ENCODE data around the gene RAPGEF1. TPM values are rescaled to one million over a fixed set of nuclear protein-coding genes. Genes with fewer than 3 reads are reported as not detected.
A peak's percentile ranks its signal among the peaks of the same experiment; 100 is the strongest.

The RAPGEF1 gene
- polyA plus RNA-seq, 4 donors: 36.8 to 41.5 (median 40.2) TPM

DNA sequence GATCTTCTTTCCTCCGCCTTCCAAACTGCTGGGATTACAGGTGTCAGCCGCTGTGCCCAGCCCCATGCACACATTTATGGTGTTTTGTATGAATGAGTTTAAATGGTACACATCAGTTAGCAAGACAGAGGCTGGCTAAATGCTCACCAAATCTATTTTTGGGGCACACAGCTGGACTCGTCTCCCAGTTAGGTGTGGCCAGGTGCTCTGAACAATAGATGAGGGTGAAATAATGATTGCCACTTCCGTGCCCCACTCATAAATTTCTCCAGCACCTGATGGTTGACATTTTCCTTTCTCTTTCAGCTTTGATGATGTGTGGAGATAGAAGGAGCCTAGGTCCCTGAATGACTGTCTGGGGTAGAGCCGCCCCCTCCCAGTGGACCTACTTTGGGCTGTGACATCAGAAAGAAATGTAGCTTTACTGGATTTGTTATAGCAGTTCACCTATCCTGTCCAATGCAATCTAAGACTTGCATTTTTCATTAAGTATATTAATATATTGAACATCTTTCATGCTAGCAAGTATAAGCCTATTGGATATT is 8.6 kb upstream of the RAPGEF1 start:
- no peak for DNase-seq (ENCODE audit: low read depth in 4 of 4, low spot score in 2 of 4)

- no peak for DNase-seq (ENCODE audit: low read depth in 4 of 4, low spot score in 2 of 4)
Observed at GRCh38 chr9:131747352-131747751, 7.5 kb upstream of the RAPGEF1 start.

DNA sequence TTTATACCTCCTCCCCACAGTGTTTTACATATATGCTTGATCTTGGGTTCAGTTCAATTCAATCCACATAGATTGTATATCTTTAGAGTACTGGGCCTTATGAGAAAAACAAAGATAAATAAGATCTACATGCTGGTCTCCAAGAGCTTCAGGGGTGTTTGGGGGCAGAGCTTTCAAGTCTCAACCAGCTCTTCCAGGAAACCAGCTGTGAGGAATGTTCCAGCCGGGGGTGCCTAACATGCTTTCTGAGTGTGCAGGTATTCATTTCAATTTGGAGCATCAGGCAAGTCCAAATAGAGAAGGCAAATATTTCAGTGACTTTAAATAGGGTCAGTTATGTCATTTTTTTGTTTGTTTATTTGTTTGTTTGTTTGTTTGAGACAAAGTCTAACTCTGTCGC is 5.7 kb upstream of the RAPGEF1 start:
- DNase-seq (ENCODE audit: low read depth in 4 of 4, low spot score in 2 of 4): no peak

DNA sequence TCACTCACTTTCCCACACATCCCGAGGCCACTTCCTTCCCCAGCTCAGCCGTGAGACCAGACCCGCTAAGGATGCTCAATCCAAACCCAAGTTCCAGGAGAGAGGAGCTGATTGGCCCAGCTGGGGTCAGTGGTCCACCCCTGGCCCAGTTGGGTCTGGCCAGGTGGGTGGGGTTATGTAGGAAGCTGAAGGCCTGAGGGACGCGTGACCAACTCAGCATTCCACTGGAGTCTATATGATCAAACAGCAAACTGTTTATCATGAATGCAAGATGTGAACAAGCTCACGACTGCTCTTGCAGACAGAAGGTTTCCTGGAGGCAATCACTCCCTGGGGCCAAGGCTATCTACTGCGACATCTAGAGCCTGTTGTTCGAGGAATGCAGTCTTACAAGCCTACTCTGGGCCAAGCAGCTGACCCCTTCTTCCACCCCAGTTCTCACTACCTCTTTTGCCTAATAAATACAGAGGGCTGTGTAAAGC is 4.9 kb upstream of the RAPGEF1 start:
- DNase-seq (ENCODE audit: low read depth in 4 of 4, low spot score in 2 of 4): no peak

GRCh38 chr9:131744171-131744719 is 4.4 kb upstream of the RAPGEF1 start:
- DNase-seq (ENCODE audit: low read depth in 4 of 4, low spot score in 2 of 4): no peak

GRCh38 chr9:131743501-131743900 is 3.6 kb upstream of the RAPGEF1 start:
- no peak for DNase-seq (ENCODE audit: low read depth in 4 of 4, low spot score in 2 of 4)

GRCh38 chr9:131743096-131743495 is 3.2 kb upstream of the RAPGEF1 start:
- DNase-seq (ENCODE audit: low read depth in 4 of 4, low spot score in 2 of 4): no peak

- no peak for DNase-seq (ENCODE audit: low read depth in 4 of 4, low spot score in 2 of 4)
Observed at GRCh38 chr9:131740898-131741297, 1.0 kb upstream of the RAPGEF1 start.

GRCh38 chr9:131739133-131739958 is 530 bp downstream of the RAPGEF1 start:
- peak in 3 of 4 donors; percentile 35 to 45 (median 36) for DNase-seq (ENCODE audit: low read depth in 4 of 4, low spot score in 2 of 4)

GRCh38 chr9:131738293-131739132 is 1.4 kb downstream of the RAPGEF1 start:
- DNase-seq (ENCODE audit: low read depth in 4 of 4, low spot score in 2 of 4): no peak

- DNase-seq (ENCODE audit: low read depth in 4 of 4, low spot score in 2 of 4): no peak
Observed at GRCh38 chr9:131737426-131737825, 2.5 kb downstream of the RAPGEF1 start.

DNA sequence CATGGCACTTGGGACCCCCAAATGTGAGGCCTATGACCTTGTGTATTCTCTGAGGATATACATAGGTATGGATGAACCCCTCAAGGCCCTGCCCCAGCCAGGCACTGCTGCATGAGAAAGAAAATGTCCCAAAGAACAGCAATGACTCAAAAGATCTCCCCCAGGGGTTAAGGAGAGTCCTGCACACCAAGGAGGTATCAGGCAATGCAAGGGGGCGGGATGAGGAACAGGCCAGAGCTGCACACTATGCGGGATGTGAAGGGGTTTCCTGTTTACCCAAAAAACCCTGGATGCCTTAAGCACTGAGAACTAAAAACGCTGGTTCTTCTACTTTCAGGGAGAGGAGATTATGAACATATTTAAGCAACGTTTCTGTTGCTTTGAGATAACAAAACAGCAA is 3.4 kb downstream of the RAPGEF1 start:
- no peak for DNase-seq (ENCODE audit: low read depth in 4 of 4, low spot score in 2 of 4)

- DNase-seq (ENCODE audit: low read depth in 4 of 4, low spot score in 2 of 4): no peak
Observed at GRCh38 chr9:131735238-131736128, 4.4 kb downstream of the RAPGEF1 start.

DNA sequence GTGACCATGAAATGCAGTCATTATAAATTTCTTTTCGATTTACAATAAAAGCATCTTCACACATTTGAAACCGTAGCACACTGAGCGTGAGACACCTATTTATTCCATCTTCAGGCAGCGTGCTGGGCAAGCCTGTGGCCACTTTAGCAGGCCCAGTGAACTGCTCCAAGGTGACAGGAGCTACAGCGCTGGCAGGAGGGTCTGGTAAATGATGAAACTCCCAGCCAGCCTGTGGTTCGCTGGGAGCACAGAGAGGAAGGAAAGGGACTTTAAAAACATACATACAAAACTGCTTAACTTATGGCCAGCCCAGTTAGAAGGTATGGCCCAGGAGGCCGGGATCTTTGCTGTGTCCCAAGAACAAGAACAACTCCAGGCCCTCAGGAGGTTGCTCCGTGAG is 5.1 kb downstream of the RAPGEF1 start:
- DNase-seq (ENCODE audit: low read depth in 4 of 4, low spot score in 2 of 4): no peak

DNA sequence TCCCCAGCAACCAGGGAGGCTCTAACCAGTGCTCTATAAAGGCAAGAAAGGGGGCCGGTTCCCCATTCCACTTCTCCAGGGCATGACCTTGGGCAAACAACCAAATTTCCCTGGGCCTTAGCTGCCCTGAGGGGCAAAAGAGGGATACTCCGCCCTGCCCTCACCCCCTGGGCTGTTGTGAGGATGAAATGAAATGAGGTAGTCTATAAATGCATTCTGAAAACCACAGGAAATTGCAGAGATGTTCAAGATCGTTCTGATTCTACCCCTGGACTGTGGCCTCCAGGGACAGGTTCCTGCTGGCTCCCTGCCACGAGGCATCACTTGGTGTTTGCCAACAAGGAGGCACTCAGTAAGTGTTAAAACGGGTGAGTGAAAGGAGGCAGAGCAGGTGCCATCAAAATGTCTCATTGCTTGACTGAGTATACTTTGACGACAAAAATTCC is 5.7 kb downstream of the RAPGEF1 start:
- DNase-seq (ENCODE audit: low read depth in 4 of 4, low spot score in 2 of 4): no peak

- no peak for DNase-seq (ENCODE audit: low read depth in 4 of 4, low spot score in 2 of 4)
Observed at GRCh38 chr9:131733541-131734061, 6.3 kb downstream of the RAPGEF1 start.

DNA sequence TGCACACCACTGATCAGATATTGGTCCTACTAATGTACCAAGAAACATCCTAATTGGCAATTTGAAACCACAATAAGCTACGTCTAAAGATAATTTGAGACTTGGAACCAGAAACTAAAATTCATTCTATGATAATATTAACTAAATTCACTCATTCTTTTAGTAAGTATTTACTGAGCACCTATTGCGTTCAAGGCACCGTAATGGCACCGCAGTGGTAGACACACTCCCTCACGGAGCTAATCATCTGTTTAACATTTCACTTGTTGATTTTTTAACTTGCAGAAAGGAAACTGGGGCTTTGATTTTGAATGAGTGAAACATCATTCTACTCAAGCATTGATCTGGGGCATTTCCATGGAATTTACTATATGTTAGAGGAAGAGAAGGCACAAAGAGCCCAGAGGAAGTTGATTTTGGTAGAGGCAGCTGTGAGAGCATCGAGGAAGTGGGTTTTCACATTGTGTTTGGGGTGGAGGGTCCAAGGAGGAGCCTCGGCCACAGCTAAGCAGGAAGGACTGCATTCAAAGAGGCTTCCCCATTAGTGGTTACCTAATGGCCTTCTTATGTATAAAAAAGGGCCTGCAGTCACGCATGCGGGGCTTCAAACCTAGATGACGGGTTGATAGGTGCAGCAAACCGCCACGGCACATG is 7.1 kb downstream of the RAPGEF1 start:
- no peak for DNase-seq (ENCODE audit: low read depth in 4 of 4, low spot score in 2 of 4)

GRCh38 chr9:131732061-131732526 is 7.8 kb downstream of the RAPGEF1 start:
- no peak for DNase-seq (ENCODE audit: low read depth in 4 of 4, low spot score in 2 of 4)

GRCh38 chr9:131731644-131732043 is 8.2 kb downstream of the RAPGEF1 start:
- no peak for DNase-seq (ENCODE audit: low read depth in 4 of 4, low spot score in 2 of 4)

All from left renal cortex interstitium (tissue), 4 donors.